RPMI8226 (cell line): ENCODE results near the gene SLC38A10.

ENCODE experiments used
- DNase-seq: peaks from one replicate; pipeline ENCODE4 v3.0.0-alpha.2; 2015

The SLC38A10 gene

GRCh38 chr17:81295676-81296381 is 722 bp upstream of the SLC38A10 start:
- DNase-seq: peak; percentile 93

GRCh38 chr17:81294512-81295030 is 536 bp downstream of the SLC38A10 start:
- DNase-seq: peak; percentile 21

GRCh38 chr17:81292450-81292849 is 2.7 kb downstream of the SLC38A10 start:
- DNase-seq: no peak

GRCh38 chr17:81291662-81292061 is 3.4 kb downstream of the SLC38A10 start:
- peak; percentile 42 for DNase-seq

GRCh38 chr17:81290230-81290629 is 4.9 kb downstream of the SLC38A10 start:
- no peak for DNase-seq

- DNase-seq: no peak
Observed at GRCh38 chr17:81289627-81290026, 5.5 kb downstream of the SLC38A10 start.

GRCh38 chr17:81288715-81289114 is 6.4 kb downstream of the SLC38A10 start:
- DNase-seq: no peak

- DNase-seq: no peak
Observed at GRCh38 chr17:81287741-81288430, 7.2 kb downstream of the SLC38A10 start.

- DNase-seq: no peak
Observed at GRCh38 chr17:81287152-81287551, 8.0 kb downstream of the SLC38A10 start.

GRCh38 chr17:81286491-81287145 is 8.5 kb downstream of the SLC38A10 start:
- no peak for DNase-seq

- DNase-seq: no peak
Observed at GRCh38 chr17:81285894-81286293, 9.2 kb downstream of the SLC38A10 start.

- DNase-seq: peak; percentile 48
Observed at GRCh38 chr17:81285179-81285878, 9.8 kb downstream of the SLC38A10 start.

- DNase-seq: no peak
Observed at GRCh38 chr17:81282876-81283275, 12.2 kb downstream of the SLC38A10 start.

- no peak for DNase-seq
Observed at GRCh38 chr17:81282141-81282540, 13.0 kb downstream of the SLC38A10 start.

- no peak for DNase-seq
Observed at GRCh38 chr17:81280571-81280970, 14.5 kb downstream of the SLC38A10 start.

- DNase-seq: no peak
Observed at GRCh38 chr17:81279278-81280275, 15.5 kb downstream of the SLC38A10 start.

- no peak for DNase-seq
Observed at GRCh38 chr17:81278831-81279230, 16.3 kb downstream of the SLC38A10 start.

GRCh38 chr17:81277946-81278693 is 17.0 kb downstream of the SLC38A10 start:
- DNase-seq: no peak

GRCh38 chr17:81277421-81277820 is 17.7 kb downstream of the SLC38A10 start:
- DNase-seq: no peak

- DNase-seq: no peak
Observed at GRCh38 chr17:81276781-81277180, 18.3 kb downstream of the SLC38A10 start.

GRCh38 chr17:81274471-81274855 is 20.6 kb downstream of the SLC38A10 start:
- no peak for DNase-seq
